CD4-positive, alpha-beta T cell treated with Interleukin-15 for 4 hours (primary cell): ENCODE results near the gene RBM28.
"Not testable (repeated sequence)": the region's sequence is repeated elsewhere in the genome, so short reads cannot be mapped to it uniquely, and the experiment has no call there.

ENCODE experiments used
- DNase-seq: peaks from one replicate; pipeline ENCODE4 v3.0.0-alpha.2; 2020; ENCODE audit warnings: low spot score

RBM28 gene

GRCh38 chr7:128287556-128287955, 56.2 kb downstream of the RBM28 start:
- no peak for DNase-seq

GRCh38 chr7:128284102-128284501, 59.6 kb downstream of the RBM28 start:
- DNase-seq: no peak

- DNase-seq: no peak
Measured at GRCh38 chr7:128281605-128282380, 61.9 kb downstream of the RBM28 start.

- not testable (repeated sequence) for DNase-seq
Measured at GRCh38 chr7:128280451-128280850, 63.3 kb downstream of the RBM28 start.

GRCh38 chr7:128279124-128279713, 64.5 kb downstream of the RBM28 start:
- no peak for DNase-seq

GRCh38 chr7:128278366-128278765, 65.3 kb downstream of the RBM28 start:
- DNase-seq: no peak

- no peak for DNase-seq
Measured at GRCh38 chr7:128275681-128276080, 68.0 kb downstream of the RBM28 start.

GRCh38 chr7:128274884-128275603, 68.7 kb downstream of the RBM28 start:
- no peak for DNase-seq

- DNase-seq: no peak
Measured at GRCh38 chr7:128274246-128274883, 69.3 kb downstream of the RBM28 start.

GRCh38 chr7:128271942-128272481, 71.7 kb downstream of the RBM28 start:
- no peak for DNase-seq

GRCh38 chr7:128271471-128271941, 72.2 kb downstream of the RBM28 start:
- no peak for DNase-seq

GRCh38 chr7:128270826-128271272, 72.9 kb downstream of the RBM28 start:
- no peak for DNase-seq

- no peak for DNase-seq
Measured at GRCh38 chr7:128268233-128268632, 75.5 kb downstream of the RBM28 start.

GRCh38 chr7:128267595-128267924, 76.1 kb downstream of the RBM28 start:
- DNase-seq: no peak

GRCh38 chr7:128266883-128267594, 76.7 kb downstream of the RBM28 start:
- DNase-seq: no peak

- DNase-seq: no peak
Measured at GRCh38 chr7:128266529-128266882, 77.2 kb downstream of the RBM28 start.

GRCh38 chr7:128265906-128266300, 77.8 kb downstream of the RBM28 start:
- no peak for DNase-seq

- DNase-seq: no peak
Measured at GRCh38 chr7:128265156-128265905, 78.4 kb downstream of the RBM28 start.

- DNase-seq: no peak
Measured at GRCh38 chr7:128264477-128264876, 79.2 kb downstream of the RBM28 start.

- no peak for DNase-seq
Measured at GRCh38 chr7:128263420-128263819, 80.3 kb downstream of the RBM28 start.
